ENCODE measurements around the gene PMP22.

- TF ChIP-seq CREB1 (IDR thresholded peaks at IDR 0.05; ENCODE audit: low read depth) (no peak), YY1 (IDR thresholded peaks at IDR 0.05; ENCODE audit: low read depth) (no peak), CEBPB (IDR thresholded peaks at IDR 0.05) (no peak), RAD21 (IDR thresholded peaks at IDR 0.05; ENCODE audit: low read depth) (no peak), EGR1 (IDR thresholded peaks at IDR 0.05) (no peak)
Observed at GRCh38 chr17:15278380-15278779, 13.3 kb upstream of the PMP22 start.

Data from Ishikawa (cell line).